HG02678 (cell line): ENCODE measurements around the gene CNTN4.

Source experiments
- ATAC-seq: cut with Tn5 transposase; IDR thresholded peaks from one replicate; pipeline ENCODE4 v1.9.1; 2021; ENCODE audit warnings: mild to moderate bottlenecking, moderate library complexity; ENCODE audit not compliant: unreplicated experiment

CNTN4 gene

DNA sequence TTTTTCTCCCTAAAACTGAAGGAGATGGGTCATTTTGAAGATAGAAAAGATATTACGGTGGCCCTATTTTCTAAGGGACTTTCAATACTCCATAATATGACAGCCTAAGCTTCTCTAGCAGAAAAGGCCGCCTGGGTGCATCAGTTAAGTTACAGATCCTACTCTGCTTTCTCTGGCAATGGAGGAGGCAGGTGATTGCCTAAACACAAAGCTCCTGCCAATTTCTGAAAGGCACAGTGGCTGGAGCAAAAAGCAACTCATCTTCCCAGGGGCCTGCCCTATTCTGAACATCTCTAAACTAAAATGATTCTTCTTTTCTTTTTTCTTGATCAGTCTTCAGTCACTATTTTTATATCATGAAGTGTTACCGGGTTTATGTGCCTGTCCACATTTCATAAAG lies 276.7 kb downstream of the CNTN4 start:
- ATAC-seq: no peak

GRCh38 chr3:2377281-2377680 lies 278.6 kb downstream of the CNTN4 start:
- ATAC-seq: no peak

DNA sequence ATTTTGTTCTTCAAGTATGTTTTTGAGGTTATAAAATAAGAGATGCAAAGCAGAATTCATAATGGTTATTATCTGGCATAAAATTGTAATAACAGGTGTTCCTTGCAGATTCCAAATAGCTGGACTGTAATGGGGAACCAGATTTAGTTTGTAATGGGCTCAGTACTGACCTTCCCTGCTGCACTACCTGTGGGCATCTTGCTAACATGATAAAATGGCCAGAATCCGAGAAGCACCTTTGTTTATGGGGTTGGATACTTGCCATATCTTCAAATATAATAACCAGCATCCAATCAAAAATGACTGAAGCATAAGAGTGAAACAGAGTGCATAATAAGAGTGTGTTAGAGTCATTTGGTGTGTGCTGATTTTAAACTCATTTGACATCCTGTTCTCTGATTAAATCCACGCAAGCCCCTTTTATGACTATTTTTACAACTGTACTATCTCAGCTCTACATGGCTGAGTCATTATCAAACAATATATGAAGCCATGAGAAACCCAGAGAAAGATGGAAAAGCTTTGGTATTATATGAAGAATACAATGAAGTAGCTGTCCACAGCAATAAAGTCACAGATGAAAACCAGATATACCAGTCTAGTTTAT lies 292.4 kb downstream of the CNTN4 start:
- no peak for ATAC-seq

DNA sequence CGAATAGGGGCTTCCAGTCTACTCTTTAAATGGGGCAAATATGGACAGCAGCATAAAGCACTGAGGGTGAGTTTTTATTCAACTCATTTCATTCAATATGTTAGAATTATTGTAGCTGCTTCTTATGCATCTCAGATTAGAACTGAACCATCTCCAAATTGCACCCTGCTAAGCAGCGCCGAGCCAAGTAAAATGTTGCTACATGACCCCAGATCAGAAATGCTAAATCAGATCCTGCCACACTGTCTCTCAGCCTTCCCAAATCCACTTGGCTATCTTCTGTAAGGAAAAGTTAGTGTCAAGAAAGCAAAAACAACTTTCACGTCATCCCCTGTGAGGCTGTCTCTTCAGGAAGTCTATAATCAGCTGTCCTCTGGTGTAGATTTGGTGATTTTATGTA lies 293.2 kb downstream of the CNTN4 start:
- no peak for ATAC-seq

GRCh38 chr3:2392981-2393380 lies 294.3 kb downstream of the CNTN4 start:
- no peak for ATAC-seq

DNA sequence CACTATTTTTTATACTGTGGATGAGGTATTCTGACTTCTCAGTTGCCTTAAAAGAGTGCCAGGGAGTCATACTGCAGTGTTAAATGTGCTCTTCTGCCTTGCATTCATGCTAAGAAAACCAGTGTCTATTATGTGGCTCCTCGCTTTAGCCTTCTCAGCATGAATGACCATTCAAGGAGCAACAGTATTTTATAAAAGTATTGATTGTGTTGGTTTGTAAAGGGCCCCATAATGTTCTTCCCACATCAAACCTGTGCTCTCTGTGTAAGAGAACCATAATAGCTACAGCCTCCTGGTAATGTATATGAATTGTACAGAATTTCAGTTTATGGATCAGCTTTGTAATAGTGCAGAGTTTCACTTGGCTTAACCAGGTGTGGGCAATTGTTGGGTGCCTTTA lies 316.4 kb downstream of the CNTN4 start:
- ATAC-seq: no peak

DNA sequence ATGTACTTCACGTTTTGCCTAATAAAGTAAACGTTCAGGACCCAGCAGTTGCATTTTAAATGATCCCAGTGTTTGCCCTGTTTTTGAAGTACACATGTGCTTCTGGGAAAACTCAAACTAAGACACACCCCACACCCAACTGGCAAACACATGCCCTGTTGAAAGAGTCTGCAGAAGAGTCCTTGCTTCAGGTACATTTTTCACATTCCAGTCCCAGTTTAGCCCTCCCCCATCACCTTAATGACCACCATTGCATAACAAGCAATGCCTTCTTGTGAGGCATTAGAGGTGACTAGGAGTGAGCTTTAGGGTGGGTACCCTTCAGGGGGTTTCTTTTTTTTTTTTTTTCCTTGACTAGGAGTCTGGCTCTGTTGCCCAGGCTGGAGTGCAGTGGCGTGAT lies 322.3 kb downstream of the CNTN4 start:
- no peak for ATAC-seq

- no peak for ATAC-seq
Measured at GRCh38 chr3:2423143-2423542, 324.5 kb downstream of the CNTN4 start.

- no peak for ATAC-seq
Measured at GRCh38 chr3:2441558-2441957, 342.9 kb downstream of the CNTN4 start.

DNA sequence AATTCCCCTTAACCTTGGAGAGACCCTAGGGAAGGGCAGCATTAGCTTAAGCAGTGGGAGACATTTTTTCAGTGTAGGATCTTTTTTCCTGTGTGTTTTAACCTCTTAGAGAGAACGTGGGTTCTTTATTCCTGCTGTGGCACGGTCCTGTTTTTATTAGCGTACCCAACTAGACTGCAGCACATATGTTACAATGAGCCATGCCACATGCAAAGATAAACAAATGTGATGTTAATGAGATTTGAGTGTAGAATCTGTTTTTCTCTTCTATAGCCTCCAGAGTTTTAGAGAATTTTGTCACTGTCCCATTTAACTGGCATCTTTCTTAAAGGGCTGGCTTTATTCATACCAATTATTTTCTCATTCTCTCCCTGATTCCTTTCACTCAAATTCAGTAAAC lies 347.5 kb downstream of the CNTN4 start:
- no peak for ATAC-seq

GRCh38 chr3:2452249-2452648 lies 353.6 kb downstream of the CNTN4 start:
- ATAC-seq: no peak

GRCh38 chr3:2454865-2455264 lies 356.2 kb downstream of the CNTN4 start:
- ATAC-seq: no peak

DNA sequence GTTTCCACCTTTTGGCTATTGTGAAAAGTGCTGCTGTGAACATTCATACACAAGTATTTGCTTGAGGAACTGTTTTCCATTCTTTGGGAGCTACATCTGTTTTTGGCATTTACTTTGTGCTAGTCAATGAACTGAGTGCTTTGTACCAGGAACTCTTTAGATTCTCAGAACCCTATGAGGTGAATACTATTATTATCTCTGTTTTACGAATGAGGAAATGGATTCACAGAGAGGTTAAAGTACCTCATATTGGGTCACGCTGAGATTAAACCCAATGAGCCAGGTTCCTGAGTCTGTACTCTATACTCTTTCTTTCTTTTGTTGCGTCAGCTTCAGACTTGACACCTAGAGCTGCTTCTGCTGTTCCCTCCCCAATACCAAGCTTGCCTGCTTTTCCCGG lies 358.1 kb downstream of the CNTN4 start:
- ATAC-seq: no peak

GRCh38 chr3:2458816-2459215 lies 360.1 kb downstream of the CNTN4 start:
- no peak for ATAC-seq

DNA sequence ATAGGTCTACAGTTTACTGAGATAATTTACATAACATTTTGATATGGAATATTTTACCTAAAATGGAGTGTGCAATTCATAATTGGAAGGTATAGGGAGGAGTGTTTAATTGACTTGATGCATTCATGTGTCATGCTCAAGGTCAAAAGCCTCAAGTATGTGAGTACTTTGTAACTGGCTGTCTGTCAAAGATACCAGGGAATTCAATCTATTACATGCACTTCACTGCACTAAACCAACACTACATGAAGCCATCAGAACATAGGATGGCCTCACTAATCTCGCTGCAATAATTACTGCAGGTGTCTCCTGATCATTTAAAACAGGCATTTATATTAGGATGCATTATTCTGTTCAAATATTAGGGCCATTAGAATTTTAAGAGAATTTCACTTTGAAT lies 367.2 kb downstream of the CNTN4 start:
- no peak for ATAC-seq

GRCh38 chr3:2468816-2469215 lies 370.1 kb downstream of the CNTN4 start:
- ATAC-seq: no peak

- no peak for ATAC-seq
Measured at GRCh38 chr3:2476996-2477395, 378.3 kb downstream of the CNTN4 start.

- ATAC-seq: no peak
Measured at GRCh38 chr3:2477620-2478019, 379.0 kb downstream of the CNTN4 start.

DNA sequence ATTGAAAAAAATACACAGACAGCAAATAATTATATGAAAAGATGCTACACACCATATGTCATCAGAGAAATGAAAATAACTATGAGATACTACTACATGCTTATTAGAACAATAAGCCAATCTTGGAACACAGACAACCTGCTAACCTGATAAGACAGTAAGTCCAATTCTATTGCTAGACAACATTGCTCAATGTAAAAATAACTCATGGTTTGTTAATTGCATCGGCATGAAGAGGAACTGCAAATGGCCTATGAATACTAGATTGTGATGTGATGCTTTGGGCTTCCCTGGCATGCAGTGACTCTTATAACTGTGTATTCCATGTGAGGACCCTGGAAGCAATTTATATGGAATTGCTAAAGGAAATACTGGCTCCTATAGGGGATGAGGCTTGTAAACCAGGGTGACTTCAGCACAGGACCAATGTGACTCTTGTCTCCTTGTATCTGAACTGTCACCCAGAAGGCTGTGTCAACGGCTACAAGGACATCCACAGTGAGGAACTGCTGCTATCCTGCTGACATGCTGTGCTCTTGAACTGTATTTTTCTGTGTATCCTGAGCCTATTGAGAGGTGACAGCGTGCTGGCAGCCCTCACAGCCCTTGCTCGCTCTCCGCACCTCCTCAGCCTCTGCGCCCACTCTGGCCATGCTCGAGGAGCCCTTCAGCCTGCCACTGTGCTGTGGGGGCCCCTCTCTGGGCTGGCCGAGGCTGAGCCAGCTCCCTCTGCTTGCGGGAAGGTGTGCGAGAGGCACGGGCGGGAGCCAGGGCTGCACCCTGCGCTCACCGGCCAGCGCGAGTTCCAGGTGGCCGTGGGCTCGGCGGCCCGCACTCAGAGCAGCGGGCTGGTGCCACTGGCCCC lies 385.7 kb downstream of the CNTN4 start:
- no peak for ATAC-seq

DNA sequence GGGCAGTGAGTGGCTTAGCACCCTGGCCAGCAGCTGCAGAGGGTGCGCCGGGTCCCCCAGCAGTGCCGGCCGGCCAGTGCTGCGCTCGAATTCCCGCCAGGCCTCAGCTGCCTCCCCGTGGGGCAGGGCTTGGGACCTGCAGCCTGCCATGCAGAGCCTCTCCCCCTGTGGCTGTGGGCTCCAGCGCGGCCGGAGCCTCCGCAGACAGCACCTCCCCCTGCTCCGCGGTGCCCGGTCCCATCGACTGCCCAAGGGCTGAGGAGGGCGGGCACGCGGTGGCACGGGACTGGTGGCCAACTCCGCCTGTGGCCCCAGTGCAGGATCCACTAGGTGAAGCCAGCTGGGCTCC lies 386.3 kb downstream of the CNTN4 start:
- ATAC-seq: no peak

- ATAC-seq: no peak
Measured at GRCh38 chr3:2495746-2496145, 397.1 kb downstream of the CNTN4 start.

DNA sequence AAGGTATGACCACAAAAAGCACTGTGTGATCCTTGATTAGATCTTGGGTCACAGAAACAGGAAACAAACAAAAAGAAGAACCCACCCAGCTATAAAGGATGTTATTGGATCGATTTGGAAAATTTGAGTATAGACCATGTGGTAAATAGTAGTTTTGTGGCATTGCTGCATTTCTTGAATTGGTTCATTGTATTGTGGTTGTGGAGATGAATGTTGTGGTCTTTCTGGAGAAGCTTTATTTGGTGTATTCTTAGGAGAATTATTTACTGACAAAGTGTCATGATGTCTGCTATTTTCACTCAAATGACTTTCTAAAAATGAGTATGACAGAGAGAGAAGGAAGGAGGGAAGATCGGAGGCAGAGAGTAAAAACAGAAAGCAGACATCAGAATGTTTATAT lies 406.2 kb downstream of the CNTN4 start:
- no peak for ATAC-seq

GRCh38 chr3:2506776-2507175 lies 408.1 kb downstream of the CNTN4 start:
- ATAC-seq: no peak
